Activated effector memory CD4-positive, alpha-beta T cell treated with anti-CD3 and anti-CD28 coated beads, Interleukin-2, amount 50 U/mL, for 16 hours (primary cell): ENCODE measurements around the gene LRRK1.

Experiments
- DNase-seq: peaks from one replicate; pipeline ENCODE4 v3.0.0-alpha.2; 2020

Gene LRRK1

DNA sequence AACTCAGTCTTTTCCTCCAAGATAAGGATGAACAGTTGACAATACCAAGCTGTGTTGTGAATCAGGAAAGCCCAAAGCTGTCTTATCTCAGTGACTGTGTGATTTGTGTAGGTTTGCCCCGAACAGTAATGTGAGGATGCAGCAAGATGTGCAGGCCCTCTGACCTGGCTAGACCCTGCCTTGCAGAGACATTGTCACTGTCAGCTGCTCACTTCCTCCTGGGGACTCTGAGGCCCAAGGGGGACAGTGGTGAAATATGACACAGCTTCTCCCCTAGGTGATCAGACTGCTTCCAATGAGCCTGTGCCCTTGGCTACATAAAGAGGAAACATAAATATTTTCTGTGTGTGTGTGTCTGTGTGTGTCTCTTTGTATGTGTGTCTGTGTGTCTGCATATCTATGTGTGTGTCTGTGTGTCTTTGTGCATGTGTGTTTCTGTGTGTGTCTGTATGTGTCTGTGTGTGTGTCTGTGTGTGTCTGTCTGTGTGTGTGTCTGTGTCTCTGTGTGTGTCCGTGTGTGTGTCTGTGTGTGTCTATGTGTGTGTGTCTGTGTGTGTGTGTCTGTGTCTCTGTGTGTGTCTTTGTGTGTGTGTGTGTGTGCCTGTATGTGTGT, 21.7 kb downstream of the LRRK1 start:
- DNase-seq = no peak

DNA sequence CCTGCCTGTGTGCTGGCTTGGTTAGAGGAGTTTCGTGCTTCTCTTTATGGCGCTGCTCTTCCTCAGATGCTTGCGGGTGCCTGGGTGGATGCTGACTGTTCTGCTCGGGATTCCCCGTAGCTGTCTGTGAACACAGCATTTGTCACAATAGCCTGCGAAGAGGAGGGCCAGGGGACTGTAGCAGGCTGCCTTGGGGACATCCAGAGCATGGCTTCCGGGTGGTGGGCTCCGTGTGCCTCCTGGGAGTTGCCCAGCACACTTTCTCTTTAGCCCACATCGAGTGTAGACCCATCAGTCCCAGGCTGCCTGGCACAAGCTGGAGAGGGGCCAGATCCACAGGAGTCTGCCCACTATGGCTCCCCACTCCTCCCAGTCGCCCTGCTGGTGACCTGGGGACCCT, 22.4 kb downstream of the LRRK1 start:
- DNase-seq = no peak

DNA sequence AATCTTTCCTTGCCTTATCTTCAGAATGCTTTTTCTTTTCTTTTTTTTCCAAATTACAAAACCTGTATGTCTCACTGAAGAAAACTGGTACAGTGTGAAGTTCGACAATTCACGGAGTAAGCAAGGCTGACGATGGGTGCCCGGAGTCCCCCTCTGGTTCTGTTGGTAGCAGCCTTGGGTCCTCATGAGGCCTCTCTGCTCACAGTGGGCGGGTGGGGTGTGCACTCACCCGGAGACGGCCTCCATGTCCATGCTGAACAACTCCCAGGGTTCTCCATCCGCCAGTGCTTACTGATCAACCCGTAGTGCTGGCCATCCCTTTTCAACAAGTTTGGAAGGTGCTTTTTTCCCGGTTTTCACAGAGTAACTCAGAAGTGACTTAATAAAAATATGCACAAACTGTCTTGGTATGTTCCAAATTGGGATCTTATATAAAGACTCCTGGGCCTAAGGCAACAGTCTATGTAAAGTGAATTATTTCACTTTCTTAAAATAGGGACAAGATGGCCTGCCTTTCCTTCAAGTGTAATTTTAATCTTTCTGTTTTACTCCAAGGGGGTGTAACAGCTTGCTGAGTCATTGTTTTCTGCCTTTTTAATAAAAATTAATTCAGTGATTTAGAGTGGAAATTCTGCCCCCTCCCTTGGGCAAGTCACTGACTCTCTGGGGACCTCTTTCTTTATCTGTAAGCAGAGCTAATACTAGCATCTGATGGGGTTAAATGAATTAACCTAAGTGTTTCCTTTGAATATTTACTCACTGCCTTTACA, 23.7 kb downstream of the LRRK1 start:
- DNase-seq = no peak

DNA sequence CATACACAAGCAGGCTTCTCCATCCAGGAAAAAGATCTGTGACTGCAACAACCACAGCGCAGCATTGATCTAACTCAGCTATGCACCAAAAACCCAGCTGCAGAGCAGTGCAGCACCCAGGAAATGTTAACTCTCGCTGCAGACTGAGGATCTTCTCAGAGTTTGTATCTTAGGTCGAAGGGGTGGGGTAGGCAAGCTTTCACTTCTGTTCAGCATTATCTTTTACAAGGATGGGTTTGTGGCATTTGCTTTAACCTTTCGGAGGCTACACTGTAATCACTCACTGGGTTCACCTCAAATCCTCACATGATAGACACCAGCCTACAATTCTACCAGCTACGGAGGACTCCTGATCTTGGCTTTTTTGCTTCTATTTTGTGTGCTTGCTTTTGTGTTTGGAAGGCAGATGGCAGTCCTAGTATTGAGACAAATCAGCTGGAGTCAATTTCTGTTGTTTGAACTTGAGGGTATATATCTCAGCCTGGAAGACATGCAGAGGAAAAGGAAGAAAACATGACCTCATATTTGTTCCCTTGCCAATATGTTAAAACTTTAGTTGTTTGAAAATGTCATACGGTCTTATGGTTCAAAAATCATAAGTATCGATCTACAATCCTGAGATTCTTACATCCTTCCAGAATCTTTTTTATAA, 25.2 kb downstream of the LRRK1 start:
- no peak for DNase-seq

DNA sequence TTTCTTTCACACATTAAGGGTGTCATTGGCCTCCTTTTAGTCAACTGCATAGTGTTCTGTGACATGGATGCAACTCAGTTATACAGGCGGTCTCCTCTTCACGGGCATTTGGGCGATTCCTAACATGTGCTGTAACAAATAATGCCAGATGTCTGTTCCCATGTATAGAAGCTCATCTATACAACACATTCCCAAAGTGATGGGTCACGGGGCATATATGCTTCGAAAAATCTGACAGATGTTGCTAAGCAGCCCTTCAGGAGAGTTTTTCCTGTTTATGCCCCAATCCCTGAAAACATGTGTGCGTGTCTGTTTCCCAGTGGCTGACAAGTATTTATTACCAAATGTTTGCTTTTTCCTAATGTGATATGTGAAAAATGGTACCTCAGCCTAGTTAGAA, 25.8 kb downstream of the LRRK1 start:
- no peak for DNase-seq

DNA sequence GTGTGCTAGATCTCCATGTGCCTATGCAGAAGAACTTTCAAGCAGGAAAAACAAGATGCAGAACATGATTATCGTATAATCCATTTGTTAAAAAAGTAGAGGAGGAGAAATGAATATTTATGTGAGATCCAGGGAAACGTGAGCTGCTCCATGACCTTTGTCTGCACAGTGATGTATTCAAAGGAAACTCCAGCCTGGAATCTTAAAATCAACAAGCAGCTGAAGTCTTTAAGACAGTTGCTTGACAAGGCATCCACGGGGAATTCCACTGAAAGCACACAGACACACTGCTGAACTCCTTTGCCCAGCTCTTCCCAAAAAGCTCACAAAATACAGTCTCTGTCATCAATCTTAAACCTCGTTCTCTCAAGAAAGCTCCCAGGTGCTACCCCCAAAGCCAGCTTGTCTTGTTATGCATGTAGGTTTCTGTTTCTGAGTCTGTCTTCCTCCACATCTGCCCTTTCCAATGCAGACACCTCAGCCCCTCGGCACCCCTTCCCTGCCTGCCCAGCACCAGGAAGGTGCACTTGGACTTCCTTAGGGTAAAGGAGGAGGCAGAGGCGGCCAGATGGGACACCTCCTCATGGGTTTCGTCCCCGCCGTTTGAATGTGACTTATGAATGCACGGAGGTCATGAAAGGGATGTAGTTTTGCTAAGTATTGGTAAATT, 28.7 kb downstream of the LRRK1 start:
- DNase-seq = no peak

DNA sequence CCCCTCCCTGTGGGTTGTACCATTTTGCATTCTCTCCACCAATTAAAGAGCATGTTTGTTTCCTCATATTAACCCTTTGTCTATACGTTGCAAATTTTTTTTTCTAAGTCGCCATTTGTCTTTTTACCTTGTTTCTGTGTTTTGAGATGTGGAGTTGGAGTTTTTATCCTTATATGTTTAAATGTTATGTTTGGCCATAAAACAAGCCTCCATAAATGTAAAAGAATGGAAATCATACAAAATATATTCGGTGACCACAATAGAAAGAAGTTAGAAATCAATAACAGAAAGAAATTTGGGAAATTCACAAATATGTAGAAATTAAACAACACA, 29.2 kb downstream of the LRRK1 start:
- no peak for DNase-seq

DNA sequence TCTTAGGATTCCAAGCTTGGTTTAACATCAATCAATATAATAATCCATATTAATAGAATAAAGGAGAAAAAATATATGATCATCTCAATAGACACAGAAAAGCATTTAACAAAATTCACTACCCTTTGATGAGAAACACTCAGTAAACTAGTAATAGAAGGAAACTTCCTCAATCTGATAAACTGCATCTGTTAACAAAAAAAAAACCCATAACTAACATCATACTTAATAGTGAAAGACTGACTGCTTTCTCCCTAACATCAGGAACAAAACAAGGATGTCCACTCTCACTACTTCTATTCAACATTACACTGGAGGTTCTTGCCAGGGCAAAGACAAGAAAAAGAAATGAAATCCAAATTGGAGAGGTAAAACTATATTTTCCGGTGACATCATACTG, 30.5 kb downstream of the LRRK1 start:
- DNase-seq = no peak

DNA sequence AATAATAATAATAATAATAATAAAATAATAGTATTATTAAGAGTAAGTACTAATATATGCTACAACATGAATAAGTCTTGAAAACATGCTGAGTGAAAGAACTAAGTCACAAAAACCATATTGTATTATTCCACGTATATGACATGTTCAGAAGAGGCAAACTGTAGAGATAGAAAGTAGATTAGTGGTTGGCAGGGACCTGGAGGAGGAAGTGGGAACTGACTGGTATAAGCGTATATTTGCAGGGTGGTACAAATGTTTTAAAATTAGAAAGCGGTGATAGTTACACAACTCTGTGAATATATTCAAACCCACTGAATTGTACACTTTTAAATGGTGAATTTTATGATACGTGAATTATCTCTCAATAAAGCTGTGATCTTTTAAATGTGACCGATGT, 32.8 kb downstream of the LRRK1 start:
- DNase-seq = no peak

DNA sequence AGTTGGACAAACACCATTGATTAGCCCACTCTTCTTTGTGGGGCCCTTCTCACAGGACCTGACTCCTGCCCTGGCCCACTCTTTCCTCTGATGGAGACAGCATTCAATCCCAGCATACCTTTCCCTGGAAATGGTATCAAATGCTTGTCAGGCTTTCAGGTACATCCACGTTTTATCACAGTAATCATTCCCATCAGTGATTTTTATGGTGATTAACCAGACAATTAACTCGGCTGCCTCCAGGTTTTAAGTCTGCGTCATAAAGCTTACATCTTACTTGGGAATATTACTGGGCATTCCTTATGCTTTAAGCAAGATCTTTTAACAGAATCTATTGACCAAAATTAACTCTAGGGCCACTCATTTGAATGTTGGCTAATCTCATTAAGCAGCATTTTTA, 33.4 kb downstream of the LRRK1 start:
- no peak for DNase-seq

DNA sequence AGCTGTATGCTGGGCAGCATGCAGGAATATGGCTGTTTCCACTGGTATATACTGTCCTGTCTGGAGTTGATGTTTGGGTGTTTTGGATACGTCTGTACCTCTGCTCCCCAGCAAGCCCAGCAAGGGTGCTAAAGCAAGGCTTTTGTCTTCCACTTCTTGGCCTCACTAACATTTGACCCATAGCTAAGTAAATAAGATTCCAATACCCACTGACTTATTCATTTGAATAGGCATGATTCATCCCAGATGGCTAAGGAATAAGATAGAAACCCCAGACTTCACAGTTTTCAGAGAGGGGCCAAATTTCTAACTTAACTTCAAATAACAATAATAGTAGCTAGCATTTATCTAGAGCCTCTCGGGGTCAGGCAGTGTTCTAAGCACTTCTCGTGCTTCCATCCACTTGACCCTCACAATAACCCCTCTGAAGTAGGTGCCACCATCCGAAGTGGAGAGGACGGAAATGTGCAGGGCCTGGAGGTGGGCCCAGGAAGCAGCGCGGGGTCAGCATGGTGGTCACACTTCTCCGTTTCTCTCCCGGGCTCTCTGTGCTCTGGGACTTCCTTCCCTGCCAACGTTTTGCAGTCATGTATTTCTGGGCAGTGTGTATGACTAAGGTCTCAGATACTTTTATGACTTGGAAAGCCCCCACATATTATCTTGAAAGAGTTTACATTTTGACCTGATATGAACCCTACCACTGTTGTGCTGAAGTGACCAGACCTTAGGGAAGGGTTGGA, 39.3 kb downstream of the LRRK1 start:
- no peak for DNase-seq

DNA sequence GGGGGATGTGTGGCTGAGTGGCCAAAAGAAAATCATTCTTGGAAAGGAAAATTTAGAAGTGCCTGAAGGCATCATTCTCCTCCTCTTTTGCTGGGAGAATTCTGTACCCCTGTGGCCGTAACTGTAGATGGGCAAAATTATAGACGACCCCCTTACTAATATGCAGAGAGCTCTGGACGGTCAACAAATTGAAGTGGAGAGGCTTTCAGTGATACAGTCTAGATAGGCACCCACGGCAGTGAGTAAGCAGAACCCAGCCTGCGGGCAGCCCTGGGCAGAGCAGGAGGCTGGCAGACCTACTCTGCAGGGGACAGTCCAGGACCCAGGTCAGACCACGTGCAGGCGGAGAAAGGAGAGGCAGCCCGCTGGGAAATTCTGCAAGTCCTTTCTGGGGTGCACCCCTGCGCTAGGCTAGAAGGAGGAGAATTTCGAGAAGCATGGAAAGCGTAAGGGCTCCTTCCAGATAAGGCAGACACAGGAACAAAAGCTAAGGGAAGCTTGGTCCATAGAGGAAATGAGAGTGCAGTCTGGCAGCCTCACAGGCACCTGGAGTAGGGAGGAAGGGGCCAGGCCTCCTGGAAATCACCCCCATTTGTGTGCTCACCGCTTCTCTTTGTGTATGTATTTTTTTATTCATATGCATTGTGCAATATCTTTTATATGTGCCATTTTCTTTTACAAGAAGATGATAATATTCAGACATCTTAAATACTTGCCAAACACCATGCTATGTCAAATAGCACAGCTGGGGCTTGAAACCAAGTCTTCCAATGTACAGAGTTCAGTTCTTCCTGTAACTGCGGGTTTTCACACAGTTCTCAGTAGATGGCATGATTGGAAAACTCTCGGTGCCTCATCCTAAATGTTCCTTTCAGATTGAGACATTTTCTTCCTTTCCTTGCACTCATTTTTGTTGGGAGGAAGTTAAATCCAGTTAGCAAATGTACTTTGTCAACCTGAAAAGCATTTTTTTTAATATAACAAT, 40.2 kb downstream of the LRRK1 start:
- no peak for DNase-seq

DNA sequence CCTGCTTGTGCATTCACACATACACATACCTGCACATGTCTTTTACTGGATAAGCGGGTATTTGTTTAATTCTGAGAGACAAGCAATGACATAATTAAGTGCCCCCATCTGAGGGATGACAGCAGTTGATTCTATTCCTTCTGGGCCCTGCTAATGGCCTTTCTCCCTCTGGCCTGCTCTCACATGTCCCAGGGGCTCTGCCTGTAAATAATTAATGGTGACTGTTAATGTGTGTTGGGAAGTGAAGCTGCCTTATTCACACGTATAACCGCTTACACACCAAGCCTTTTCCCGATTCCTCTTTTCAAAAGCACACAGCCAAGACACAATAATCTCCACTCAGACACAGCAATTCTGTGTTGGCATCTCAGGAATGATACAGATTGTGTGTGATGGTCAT, 47.8 kb downstream of the LRRK1 start:
- DNase-seq = no peak

DNA sequence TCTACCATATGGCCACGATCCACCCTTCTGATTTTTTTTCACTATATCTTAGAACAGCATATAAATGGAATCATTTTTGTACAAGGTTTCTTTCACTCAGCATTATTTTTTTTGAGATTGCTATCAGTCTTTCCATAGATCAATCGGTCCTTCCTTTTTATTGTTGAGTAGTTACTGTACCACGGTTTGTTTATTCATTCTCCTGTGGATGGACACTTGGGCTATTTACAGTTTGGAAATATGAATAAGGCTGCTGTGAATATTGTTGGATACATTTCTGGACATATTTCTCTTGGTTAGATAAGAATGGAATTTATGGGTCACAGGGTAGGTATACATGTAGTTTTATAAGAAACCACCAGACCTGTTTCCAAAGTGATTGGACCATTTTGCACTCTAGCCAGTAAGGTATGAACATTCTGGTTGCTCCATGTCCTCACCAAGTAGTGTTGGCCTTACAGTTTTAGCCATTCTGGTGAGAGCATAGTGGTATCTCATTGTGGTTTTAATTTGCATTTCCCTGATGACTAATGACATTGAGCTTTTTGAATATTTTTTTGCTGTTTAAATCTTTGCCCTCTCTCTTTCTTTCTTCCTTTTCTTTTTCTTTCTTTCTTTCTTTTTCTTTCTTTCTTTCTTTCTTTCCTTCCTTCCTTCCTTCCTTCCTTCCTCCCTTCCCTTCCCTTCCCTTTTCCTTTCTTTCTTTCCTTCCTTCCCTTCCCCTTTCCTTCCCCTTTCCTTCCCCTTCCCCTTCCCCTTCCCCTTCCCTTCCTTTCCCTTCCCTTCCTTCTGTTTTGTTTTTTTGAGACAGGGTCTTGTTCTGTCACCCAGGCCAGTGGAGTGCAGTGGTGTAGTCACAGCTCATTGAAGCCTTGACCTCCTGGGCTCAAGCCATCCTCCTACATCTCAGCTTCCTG, 49.2 kb downstream of the LRRK1 start:
- no peak for DNase-seq

DNA sequence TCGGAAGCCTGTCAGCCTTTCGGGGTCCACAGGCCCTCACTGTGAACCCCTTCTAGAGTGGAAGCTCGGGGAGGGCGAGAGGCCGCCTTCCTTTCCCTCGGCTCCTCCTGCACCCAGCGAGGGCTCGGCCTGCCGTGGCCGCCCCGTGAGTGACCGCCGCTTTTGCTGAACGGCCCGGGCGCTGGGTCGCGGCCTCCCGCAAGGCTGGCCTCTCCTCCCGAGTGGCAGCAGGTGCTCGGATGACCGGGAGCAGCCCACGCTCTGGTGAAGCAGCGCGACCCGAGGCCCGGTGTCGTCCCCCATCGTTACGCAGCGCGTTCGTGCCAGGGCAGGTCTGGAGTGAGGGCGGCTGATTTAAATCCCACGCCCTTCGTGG, 53.8 kb downstream of the LRRK1 start:
- no peak for DNase-seq

DNA sequence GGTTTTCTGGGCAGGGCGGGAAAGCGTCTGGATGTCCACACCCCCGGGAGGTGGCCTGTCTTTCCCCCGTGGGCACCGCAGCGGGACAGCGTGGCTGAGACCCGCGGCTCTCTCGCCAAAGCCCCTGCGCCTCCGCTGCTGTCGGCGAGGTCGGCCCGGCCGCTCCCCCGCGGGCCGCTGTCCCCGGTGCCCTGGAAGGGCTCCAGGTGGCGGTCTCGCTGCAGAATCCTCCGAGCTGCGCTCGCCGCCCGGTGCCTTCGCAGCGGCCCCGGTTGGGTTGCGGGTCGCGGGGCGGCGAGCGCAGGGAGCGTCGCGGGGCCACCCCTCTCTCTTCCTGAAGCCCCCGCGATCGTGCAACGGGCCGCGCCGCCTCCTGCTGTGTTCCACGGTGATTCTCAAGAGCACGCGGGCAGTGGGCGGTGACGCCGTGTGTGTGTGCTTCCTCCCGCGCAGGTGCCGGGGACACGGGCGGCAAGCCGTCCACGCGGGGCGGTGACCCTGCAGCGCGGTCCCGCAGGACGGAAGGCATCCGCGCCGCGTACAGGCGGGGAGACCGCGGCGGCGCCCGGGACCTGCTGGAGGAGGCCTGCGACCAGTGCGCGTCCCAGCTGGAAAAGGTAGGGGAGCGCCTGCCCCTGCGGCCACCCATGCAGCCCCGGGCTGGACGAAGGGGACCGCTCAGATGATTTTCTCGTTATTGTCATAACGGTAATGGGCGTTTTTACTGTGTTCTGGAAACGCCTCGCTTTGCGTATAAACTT, 54.4 kb downstream of the LRRK1 start:
- no peak for DNase-seq

DNA sequence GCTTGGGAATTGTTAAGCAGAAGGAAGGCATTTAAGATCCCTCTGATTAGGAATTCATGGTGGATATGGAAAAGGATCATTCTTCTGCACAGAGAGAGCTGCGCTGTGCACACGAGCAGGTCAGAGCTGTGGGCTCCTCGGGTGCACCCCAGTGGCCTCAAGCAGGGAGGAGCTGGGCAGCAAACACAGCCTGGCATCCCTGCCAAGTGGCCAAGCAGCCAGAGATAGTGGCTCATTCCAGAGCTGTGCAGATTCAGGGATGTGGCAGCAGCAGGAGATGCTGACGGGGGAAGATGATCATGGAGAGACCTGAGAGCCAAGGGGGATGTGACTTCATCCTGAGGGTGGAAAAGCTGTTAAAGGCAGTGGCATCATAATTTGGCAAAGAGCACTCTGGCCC, 55.9 kb downstream of the LRRK1 start:
- DNase-seq = no peak

DNA sequence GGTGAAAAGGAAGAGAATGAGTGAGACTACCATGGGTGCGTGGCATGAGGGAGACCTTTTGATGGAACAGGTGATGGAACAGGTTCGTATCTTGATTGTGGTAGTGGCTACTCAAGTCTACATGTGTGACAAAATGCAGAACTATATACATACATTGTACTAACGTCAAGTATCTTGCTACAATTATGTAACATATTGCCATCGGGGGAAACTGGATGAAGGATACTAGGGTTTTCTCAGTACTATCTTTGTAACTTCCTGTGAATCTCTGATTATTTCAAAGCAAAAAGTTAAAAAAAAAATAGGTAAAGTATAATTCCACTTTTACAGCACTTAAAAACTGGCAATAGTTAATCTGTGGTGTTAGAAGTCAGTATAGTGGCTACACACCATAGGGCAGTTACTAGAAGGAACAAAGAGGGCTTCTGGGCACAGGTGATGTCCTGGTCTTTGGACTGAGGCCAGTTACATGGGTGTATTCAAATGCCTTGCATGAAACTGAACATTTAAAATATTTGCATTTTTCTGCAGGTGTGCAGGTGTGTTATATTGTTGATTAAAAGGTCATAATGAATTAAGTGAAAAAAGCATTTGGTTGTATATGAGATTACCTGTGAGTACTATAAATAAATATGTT, 61.4 kb downstream of the LRRK1 start:
- no peak for DNase-seq

DNA sequence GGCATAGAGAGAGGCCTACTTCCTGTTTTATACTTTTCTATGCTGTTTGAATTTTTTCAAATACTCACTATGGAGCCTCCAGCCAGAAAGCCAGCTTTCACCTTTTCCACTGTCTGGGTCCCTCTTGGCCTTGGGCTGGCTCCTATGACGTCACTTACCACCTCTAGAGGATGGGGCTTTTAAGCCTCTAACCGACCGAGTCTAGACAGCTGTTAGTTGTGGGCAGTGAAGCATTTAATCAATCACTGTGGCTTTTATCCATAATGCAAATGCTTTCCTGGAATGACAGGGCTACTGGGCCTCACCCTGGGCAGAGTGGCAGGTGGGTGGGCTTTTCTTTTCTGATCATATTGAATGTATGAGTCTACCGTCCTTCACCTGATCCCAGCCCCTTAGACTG, 61.9 kb downstream of the LRRK1 start:
- no peak for DNase-seq

DNA sequence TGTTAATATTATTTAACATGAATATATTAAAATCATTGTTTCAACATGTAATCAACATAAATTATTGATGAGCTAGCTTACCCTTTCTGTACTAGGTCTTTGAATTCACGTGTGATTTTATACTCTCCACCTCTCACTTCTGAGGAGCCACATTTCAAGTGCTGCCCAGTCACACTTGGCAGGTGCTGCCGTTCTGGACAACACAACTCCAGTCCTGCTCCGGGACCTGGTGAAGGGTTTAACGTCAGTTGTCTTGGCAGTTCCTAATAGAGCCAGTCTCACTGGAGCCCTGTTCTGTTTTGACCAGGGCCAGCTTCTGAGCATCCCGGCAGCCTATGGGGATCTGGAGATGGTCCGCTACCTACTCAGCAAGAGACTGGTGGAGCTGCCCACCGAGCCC, 64.1 kb downstream of the LRRK1 start:
- DNase-seq = no peak
